ENCODE results near the gene TMED4. TPM values are rescaled to one million over a fixed set of nuclear protein-coding genes. Genes with fewer than 3 reads are reported as not detected.

Gene TMED4
- total and polyA plus RNA-seq, 10 of the 15 experiments (the other 5 are each of a cell fraction or from before 2014, with no cell fraction given) = 20.8 to 71.3 (median 51.0) TPM

DNA sequence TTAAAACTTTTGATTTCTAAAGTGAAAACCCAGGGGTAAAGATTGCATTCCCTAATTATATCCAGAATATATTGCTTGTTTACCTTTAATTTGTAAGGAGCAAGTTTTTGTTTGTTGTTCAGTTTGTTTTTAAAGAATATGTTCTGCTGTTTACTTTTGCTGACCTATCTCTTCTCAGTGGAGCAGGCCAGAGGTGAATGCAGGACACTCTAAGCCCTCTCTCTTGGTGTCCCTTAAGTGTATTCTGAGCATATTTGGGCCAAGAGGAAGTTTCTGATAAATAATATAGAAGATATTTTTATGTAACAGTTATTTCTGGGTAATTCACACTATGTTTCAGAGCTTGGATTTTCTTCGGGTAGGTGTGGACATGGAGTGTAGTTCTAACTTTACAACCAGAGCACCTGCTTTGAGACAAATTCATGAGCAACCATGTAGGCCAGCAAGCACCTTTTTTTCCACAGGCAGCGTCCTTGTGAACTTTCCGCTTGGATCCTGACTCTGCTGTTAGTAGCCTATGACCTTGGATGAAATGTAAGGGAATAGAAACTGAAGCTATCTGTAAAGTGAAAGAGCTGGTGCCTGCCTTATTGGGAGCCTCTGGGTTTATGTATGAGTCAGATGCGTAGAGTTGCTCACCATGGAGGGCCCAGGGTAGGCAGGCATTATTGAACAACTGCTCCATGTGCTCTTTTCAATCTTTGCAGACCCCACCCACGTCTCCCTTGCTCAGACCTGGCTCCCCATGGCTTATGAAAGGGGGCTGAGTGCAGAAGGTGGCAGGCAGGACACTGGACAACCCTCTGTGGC lies 40.5 kb upstream of the TMED4 start (continued):
- 0 out of 2 replicates have a peak, but pooled peaks have one; percentile 22 for TF ChIP-seq POLR2A (IDR thresholded peaks at IDR 0.05; ENCODE audit: low read depth, low read length)
- no peak for TF ChIP-seq POLR2AphosphoS2 (IDR thresholded peaks at IDR 0.05; ENCODE audit: low read depth, low read length)
- peak; percentile 71; the same call in 1 of the 2 replicates for TF ChIP-seq IKZF1 (conservative IDR thresholded peaks at IDR 0.05)
- TF ChIP-seq ZNF24 (IDR thresholded peaks at IDR 0.05) = no peak
- TF ChIP-seq, protein P1, sequence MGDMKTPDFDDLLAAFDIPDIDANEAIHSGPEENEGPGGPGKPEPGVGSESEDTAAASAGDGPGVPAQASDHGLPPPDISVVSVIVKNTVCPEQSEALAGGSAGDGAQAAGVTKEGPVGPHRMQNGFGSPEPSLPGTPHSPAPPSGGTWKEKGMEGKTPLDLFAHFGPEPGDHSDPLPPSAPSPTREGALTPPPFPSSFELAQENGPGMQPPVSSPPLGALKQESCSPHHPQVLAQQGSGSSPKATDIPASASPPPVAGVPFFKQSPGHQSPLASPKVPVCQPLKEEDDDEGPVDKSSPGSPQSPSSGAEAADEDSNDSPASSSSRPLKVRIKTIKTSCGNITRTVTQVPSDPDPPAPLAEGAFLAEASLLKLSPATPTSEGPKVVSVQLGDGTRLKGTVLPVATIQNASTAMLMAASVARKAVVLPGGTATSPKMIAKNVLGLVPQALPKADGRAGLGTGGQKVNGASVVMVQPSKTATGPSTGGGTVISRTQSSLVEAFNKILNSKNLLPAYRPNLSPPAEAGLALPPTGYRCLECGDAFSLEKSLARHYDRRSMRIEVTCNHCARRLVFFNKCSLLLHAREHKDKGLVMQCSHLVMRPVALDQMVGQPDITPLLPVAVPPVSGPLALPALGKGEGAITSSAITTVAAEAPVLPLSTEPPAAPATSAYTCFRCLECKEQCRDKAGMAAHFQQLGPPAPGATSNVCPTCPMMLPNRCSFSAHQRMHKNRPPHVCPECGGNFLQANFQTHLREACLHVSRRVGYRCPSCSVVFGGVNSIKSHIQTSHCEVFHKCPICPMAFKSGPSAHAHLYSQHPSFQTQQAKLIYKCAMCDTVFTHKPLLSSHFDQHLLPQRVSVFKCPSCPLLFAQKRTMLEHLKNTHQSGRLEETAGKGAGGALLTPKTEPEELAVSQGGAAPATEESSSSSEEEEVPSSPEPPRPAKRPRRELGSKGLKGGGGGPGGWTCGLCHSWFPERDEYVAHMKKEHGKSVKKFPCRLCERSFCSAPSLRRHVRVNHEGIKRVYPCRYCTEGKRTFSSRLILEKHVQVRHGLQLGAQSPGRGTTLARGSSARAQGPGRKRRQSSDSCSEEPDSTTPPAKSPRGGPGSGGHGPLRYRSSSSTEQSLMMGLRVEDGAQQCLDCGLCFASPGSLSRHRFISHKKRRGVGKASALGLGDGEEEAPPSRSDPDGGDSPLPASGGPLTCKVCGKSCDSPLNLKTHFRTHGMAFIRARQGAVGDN (IDR thresholded peaks at IDR 0.05) = peak; percentile 64; the same call in 1 of the 2 replicates
- TF ChIP-seq, protein P2, sequence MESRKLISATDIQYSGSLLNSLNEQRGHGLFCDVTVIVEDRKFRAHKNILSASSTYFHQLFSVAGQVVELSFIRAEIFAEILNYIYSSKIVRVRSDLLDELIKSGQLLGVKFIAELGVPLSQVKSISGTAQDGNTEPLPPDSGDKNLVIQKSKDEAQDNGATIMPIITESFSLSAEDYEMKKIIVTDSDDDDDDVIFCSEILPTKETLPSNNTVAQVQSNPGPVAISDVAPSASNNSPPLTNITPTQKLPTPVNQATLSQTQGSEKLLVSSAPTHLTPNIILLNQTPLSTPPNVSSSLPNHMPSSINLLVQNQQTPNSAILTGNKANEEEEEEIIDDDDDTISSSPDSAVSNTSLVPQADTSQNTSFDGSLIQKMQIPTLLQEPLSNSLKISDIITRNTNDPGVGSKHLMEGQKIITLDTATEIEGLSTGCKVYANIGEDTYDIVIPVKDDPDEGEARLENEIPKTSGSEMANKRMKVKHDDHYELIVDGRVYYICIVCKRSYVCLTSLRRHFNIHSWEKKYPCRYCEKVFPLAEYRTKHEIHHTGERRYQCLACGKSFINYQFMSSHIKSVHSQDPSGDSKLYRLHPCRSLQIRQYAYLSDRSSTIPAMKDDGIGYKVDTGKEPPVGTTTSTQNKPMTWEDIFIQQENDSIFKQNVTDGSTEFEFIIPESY (IDR thresholded peaks at IDR 0.05) = no peak
- TF ChIP-seq CBX5 (IDR thresholded peaks at IDR 0.05; ENCODE audit: low read depth) = no peak
- no peak for TF ChIP-seq SREBF2 (IDR thresholded peaks at IDR 0.05; ENCODE audit: low read length)
- TF ChIP-seq CBX3 (IDR thresholded peaks at IDR 0.05; ENCODE audit: borderline replicate concordance, low read depth) = no peak
- no peak for TF ChIP-seq PAX8 (IDR thresholded peaks at IDR 0.05)
- no peak for TF ChIP-seq SPI1 (IDR thresholded peaks at IDR 0.05; ENCODE audit: borderline replicate concordance, insufficient read depth, low read depth, low read length)
- TF ChIP-seq CHD4 (IDR thresholded peaks at IDR 0.05) = no peak
- TF ChIP-seq ZNF622 (IDR thresholded peaks at IDR 0.05) = no peak
- TF ChIP-seq HDAC6 (IDR thresholded peaks at IDR 0.05; ENCODE audit: unreplicated experiment) = no peak
- TF ChIP-seq IKZF2 (IDR thresholded peaks at IDR 0.05) = peak; percentile 67; a peak in 3 of 4 replicates
- TF ChIP-seq RBBP5 (conservative IDR thresholded peaks at IDR 0.05) = no peak
- TF ChIP-seq, protein P3, sequence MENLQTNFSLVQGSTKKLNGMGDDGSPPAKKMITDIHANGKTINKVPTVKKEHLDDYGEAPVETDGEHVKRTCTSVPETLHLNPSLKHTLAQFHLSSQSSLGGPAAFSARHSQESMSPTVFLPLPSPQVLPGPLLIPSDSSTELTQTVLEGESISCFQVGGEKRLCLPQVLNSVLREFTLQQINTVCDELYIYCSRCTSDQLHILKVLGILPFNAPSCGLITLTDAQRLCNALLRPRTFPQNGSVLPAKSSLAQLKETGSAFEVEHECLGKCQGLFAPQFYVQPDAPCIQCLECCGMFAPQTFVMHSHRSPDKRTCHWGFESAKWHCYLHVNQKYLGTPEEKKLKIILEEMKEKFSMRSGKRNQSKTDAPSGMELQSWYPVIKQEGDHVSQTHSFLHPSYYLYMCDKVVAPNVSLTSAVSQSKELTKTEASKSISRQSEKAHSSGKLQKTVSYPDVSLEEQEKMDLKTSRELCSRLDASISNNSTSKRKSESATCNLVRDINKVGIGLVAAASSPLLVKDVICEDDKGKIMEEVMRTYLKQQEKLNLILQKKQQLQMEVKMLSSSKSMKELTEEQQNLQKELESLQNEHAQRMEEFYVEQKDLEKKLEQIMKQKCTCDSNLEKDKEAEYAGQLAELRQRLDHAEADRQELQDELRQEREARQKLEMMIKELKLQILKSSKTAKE (IDR thresholded peaks at IDR 0.05; ENCODE audit: low read depth, poor library complexity, severe bottlenecking) = no peak
- TF ChIP-seq BRCA1 (IDR thresholded peaks at IDR 0.05; ENCODE audit: low read depth, low read length) = no peak
- TF ChIP-seq, protein P4, sequence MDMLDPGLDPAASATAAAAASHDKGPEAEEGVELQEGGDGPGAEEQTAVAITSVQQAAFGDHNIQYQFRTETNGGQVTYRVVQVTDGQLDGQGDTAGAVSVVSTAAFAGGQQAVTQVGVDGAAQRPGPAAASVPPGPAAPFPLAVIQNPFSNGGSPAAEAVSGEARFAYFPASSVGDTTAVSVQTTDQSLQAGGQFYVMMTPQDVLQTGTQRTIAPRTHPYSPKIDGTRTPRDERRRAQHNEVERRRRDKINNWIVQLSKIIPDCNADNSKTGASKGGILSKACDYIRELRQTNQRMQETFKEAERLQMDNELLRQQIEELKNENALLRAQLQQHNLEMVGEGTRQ (IDR thresholded peaks at IDR 0.05; ENCODE audit: borderline replicate concordance, low read depth, low read length) = no peak
